HepG2 (cell line): ENCODE measurements around the gene SEMA3F. TPM values are rescaled to one million over a fixed set of nuclear protein-coding genes. Genes with fewer than 3 reads are reported as not detected.

Source experiments
- CAMTA2 ChIP-seq: sonication (generic); formaldehyde crosslinking; IDR thresholded peaks from 2 replicates; pipeline ENCODE4 v1.4.0; 2020; ENCODE audit warnings: mild to moderate bottlenecking, missing genetic modification reagents, borderline replicate concordance
- HDAC1 ChIP-seq: sonication (generic); formaldehyde crosslinking; IDR thresholded peaks from 2 replicates; pipeline ENCODE4 v1.5.1; 2020; ENCODE audit warnings: mild to moderate bottlenecking, missing genetic modification reagents
- HMG20B ChIP-seq: conservative IDR thresholded peaks from 2 replicates; pipeline ENCODE4 v1.6.1; 2016; ENCODE audit warnings: missing genetic modification reagents, missing compliant biosample characterization
- IRX3 ChIP-seq: sonication (generic); formaldehyde crosslinking; IDR thresholded peaks from 2 replicates; pipeline ENCODE4 v1.8.1; 2023; ENCODE audit warnings: mild to moderate bottlenecking, low read depth, missing genetic modification reagents, borderline replicate concordance
- KDM5B ChIP-seq: sonication (generic); formaldehyde crosslinking; IDR thresholded peaks from 2 replicates; pipeline ENCODE4 v1.4.0; 2020; ENCODE audit warnings: missing genetic modification reagents, mild to moderate bottlenecking, borderline replicate concordance
- MED1 ChIP-seq: sonication (generic); formaldehyde crosslinking; IDR thresholded peaks from 2 replicates; pipeline ENCODE4 v1.4.0; 2020; ENCODE audit warnings: missing genetic modification reagents
- MEIS2 ChIP-seq: sonication (generic); formaldehyde crosslinking; IDR thresholded peaks from 2 replicates; pipeline ENCODE4 v1.9.0; 2021; ENCODE audit warnings: mild to moderate bottlenecking, missing genetic modification reagents
- PAWR ChIP-seq: sonication (generic); formaldehyde crosslinking; IDR thresholded peaks from 2 replicates; pipeline ENCODE4 v1.4.0; 2020; ENCODE audit warnings: missing genetic modification reagents, mild to moderate bottlenecking, borderline replicate concordance
- SAP130 ChIP-seq: IDR thresholded peaks from 2 replicates; pipeline ENCODE4 v1.6.1; 2016; ENCODE audit warnings: low read depth
- SOX5 ChIP-seq: IDR thresholded peaks from 2 replicates; pipeline ENCODE4 v1.6.1; 2016; ENCODE audit warnings: borderline replicate concordance
- ZFP41 ChIP-seq: sonication (generic); formaldehyde crosslinking; IDR thresholded peaks from 2 replicates; pipeline ENCODE4 v1.4.0; 2020; ENCODE audit warnings: mild to moderate bottlenecking, missing genetic modification reagents, borderline replicate concordance
- ZIK1 ChIP-seq: sonication (generic); formaldehyde crosslinking; IDR thresholded peaks from 2 replicates; pipeline ENCODE4 v1.5.0; 2020; ENCODE audit warnings: mild to moderate bottlenecking, low read depth, missing genetic modification reagents, borderline replicate concordance
- ZNF350 ChIP-seq: sonication (generic); formaldehyde crosslinking; IDR thresholded peaks from 2 replicates; pipeline ENCODE4 v1.4.0; 2020; ENCODE audit warnings: mild to moderate bottlenecking, low read depth, missing genetic modification reagents, borderline replicate concordance
- ZNF768 ChIP-seq: sonication (generic); formaldehyde crosslinking; IDR thresholded peaks from 2 replicates; pipeline ENCODE4 v1.4.0; 2020; ENCODE audit warnings: missing genetic modification reagents
- ZNF772 ChIP-seq: sonication (generic); formaldehyde crosslinking; IDR thresholded peaks from 2 replicates; pipeline ENCODE4 v1.5.0; 2020; ENCODE audit warnings: mild to moderate bottlenecking, missing genetic modification reagents
- polyA plus RNA-seq, 8 experiments: library from polyadenylated mRNA; depleted of rRNA in 3 of 8; stranded (reverse) in 7 of 8; unstranded in 1 of 8; fragments of >200 nt; fragmentation: Illumina TruSeq in 4 of 8; extraction: Trizol in 4 of 8; gene quantifications; 2 replicates each; pipeline versions ENCODE4 v1.2.1 to v1.2.3, GENCODE V29; 2011 to 2016; ENCODE audit warnings: low read depth in 4 of 8, missing spikeins in 1 of 8, mixed read lengths in 1 of 8; ENCODE audit not compliant: insufficient read depth in 1 of 8
- total RNA-seq, 5 experiments: library from RNA; depleted of rRNA; stranded (reverse); fragments of >200 nt; fragmentation: Illumina TruSeq; extraction: Trizol; gene quantifications; 2 replicates each; pipeline ENCODE4 v1.2.3, GENCODE V29; 2016; ENCODE audit warnings: low read depth in 1 of 5
- TF ChIP-seq, protein P1 (sequence below): sonication (generic); formaldehyde crosslinking; IDR thresholded peaks from 2 replicates; pipeline ENCODE4 v1.4.0; 2020; ENCODE audit warnings: missing genetic modification reagents
- TF ChIP-seq, protein P2 (sequence below): sonication (generic); formaldehyde crosslinking; IDR thresholded peaks from 2 replicates; pipeline ENCODE4 v1.8.1; 2022; ENCODE audit warnings: mild to moderate bottlenecking, missing genetic modification reagents
- TF ChIP-seq, protein P3 (sequence below): sonication (generic); formaldehyde crosslinking; IDR thresholded peaks from 2 replicates; pipeline ENCODE4 v1.4.0; 2020; ENCODE audit warnings: missing genetic modification reagents, borderline replicate concordance
- TF ChIP-seq, protein P4 (sequence below): sonication (generic); formaldehyde crosslinking; IDR thresholded peaks from 2 replicates; pipeline ENCODE4 v1.8.0; 2022; ENCODE audit warnings: missing genetic modification reagents, mild to moderate bottlenecking, borderline replicate concordance

The SEMA3F gene
- total and polyA plus RNA-seq, 2 of the 13 experiments (the other 11 are each of a cell fraction or from before 2014, with no cell fraction given) = 7.6 to 17.2 TPM

DNA sequence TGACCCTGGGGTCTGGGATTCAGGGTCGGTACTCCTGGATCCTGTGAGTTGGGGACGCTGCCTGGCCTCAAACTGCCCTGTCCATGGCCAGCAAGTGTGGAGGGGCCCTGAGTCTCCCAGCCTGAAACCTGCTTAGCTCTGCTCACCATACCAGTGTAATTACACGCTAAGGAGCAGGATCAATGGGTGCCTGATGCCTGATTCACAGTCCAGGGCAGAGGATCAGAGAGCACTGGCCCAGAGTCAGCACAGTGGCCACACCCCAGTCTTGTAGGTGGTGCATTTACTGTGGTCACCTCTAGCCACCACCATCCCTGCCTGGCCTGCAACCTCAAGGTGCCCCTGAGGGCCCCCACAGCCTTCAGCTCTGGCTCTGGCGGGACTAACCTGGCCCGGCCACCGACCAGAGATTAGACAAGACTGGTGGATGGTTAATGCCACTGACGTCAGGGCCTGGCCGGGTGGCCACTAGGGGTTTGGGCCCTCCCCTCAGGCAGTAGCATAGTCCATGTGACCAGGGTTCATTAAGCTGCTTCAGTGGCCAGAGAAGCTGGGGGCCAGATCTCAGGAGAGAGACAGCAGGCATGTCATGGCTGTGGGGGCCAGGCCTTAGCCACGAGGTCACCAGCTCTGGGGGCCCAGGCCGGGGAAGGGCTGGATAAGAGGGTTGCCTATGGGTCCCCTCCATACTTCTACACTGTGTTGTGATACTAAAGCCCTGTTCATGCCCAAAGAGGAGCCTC is 46.6 kb downstream of the SEMA3F start (continued):
- TF ChIP-seq, protein P1, sequence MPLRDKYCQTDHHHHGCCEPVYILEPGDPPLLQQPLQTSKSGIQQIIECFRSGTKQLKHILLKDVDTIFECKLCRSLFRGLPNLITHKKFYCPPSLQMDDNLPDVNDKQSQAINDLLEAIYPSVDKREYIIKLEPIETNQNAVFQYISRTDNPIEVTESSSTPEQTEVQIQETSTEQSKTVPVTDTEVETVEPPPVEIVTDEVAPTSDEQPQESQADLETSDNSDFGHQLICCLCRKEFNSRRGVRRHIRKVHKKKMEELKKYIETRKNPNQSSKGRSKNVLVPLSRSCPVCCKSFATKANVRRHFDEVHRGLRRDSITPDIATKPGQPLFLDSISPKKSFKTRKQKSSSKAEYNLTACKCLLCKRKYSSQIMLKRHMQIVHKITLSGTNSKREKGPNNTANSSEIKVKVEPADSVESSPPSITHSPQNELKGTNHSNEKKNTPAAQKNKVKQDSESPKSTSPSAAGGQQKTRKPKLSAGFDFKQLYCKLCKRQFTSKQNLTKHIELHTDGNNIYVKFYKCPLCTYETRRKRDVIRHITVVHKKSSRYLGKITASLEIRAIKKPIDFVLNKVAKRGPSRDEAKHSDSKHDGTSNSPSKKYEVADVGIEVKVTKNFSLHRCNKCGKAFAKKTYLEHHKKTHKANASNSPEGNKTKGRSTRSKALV (CRISPR knock-in tag) = 0 out of 2 replicates have a peak, but pooled peaks have one; percentile 31
- TF ChIP-seq HMG20B (CRISPR knock-in tag) (no peak), HDAC1 (CRISPR knock-in tag) (peak; percentile 43; the same call in 1 of the 2 replicates), ZNF350 (CRISPR knock-in tag) (peak; percentile 74; the same call in 1 of the 2 replicates), ZIK1 (CRISPR knock-in tag) (no peak), MED1 (CRISPR knock-in tag) (peak; percentile 83), ZNF772 (CRISPR knock-in tag) (peak; percentile 75; the same call in 1 of the 2 replicates), CAMTA2 (CRISPR knock-in tag) (no peak), ZFP41 (CRISPR knock-in tag) (no peak), SAP130 (CRISPR knock-in tag) (peak; percentile 79), IRX3 (CRISPR knock-in tag) (no peak), MEIS2 (CRISPR knock-in tag) (peak; percentile 19; the same call in 1 of the 2 replicates), KDM5B (CRISPR knock-in tag) (peak; percentile 22; the same call in 1 of the 2 replicates), SOX5 (CRISPR knock-in tag) (peak; percentile 36; the same call in 1 of the 2 replicates), PAWR (CRISPR knock-in tag) (no peak), ZNF768 (CRISPR knock-in tag) (peak; percentile 81)
- TF ChIP-seq, protein P2, sequence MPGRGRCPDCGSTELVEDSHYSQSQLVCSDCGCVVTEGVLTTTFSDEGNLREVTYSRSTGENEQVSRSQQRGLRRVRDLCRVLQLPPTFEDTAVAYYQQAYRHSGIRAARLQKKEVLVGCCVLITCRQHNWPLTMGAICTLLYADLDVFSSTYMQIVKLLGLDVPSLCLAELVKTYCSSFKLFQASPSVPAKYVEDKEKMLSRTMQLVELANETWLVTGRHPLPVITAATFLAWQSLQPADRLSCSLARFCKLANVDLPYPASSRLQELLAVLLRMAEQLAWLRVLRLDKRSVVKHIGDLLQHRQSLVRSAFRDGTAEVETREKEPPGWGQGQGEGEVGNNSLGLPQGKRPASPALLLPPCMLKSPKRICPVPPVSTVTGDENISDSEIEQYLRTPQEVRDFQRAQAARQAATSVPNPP (CRISPR knock-in tag) = no peak
- TF ChIP-seq, protein P3, sequence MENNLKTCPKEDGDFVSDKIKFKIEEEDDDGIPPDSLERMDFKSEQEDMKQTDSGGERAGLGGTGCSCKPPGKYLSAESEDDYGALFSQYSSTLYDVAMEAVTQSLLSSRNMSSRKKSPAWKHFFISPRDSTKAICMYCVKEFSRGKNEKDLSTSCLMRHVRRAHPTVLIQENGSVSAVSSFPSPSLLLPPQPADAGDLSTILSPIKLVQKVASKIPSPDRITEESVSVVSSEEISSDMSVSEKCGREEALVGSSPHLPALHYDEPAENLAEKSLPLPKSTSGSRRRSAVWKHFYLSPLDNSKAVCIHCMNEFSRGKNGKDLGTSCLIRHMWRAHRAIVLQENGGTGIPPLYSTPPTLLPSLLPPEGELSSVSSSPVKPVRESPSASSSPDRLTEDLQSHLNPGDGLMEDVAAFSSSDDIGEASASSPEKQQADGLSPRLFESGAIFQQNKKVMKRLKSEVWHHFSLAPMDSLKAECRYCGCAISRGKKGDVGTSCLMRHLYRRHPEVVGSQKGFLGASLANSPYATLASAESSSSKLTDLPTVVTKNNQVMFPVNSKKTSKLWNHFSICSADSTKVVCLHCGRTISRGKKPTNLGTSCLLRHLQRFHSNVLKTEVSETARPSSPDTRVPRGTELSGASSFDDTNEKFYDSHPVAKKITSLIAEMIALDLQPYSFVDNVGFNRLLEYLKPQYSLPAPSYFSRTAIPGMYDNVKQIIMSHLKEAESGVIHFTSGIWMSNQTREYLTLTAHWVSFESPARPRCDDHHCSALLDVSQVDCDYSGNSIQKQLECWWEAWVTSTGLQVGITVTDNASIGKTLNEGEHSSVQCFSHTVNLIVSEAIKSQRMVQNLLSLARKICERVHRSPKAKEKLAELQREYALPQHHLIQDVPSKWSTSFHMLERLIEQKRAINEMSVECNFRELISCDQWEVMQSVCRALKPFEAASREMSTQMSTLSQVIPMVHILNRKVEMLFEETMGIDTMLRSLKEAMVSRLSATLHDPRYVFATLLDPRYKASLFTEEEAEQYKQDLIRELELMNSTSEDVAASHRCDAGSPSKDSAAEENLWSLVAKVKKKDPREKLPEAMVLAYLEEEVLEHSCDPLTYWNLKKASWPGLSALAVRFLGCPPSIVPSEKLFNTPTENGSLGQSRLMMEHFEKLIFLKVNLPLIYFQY (CRISPR knock-in tag) = 0 out of 2 replicates have a peak, but pooled peaks have one; percentile 26
- TF ChIP-seq, protein P4, sequence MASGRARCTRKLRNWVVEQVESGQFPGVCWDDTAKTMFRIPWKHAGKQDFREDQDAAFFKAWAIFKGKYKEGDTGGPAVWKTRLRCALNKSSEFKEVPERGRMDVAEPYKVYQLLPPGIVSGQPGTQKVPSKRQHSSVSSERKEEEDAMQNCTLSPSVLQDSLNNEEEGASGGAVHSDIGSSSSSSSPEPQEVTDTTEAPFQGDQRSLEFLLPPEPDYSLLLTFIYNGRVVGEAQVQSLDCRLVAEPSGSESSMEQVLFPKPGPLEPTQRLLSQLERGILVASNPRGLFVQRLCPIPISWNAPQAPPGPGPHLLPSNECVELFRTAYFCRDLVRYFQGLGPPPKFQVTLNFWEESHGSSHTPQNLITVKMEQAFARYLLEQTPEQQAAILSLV (CRISPR knock-in tag) = peak; percentile 33; the same call in 1 of the 2 replicates
